Measurements from ENCODE around the gene DPT.

- no peak for TF ChIP-seq LEF1 (IDR thresholded peaks at IDR 0.05; ENCODE audit: borderline replicate concordance)
- TF ChIP-seq SP1 (IDR thresholded peaks at IDR 0.05), result no peak
- TF ChIP-seq ARNT (IDR thresholded peaks at IDR 0.05), result no peak
- no peak for TF ChIP-seq FOXM1 (IDR thresholded peaks at IDR 0.05; ENCODE audit: borderline replicate concordance)
- no peak for TF ChIP-seq ZNF384 (IDR thresholded peaks at IDR 0.05)
- no peak for TF ChIP-seq SUZ12 (IDR thresholded peaks at IDR 0.05)
Measured at GRCh38 chr1:168665975-168666374, 63.0 kb downstream of the DPT start.

Measured in HEK293T (cell line).